Neural cell (in vitro differentiated cells): ENCODE data around the gene PRKG1. TPM values are rescaled to one million over a fixed set of nuclear protein-coding genes. Genes with fewer than 3 reads are reported as not detected.

Experiments
- H2AFZ ChIP-seq: fragments of 200-600, 300-800 bp; sonication (generic), shearing (Covaris generic); 2 replicates; pipeline ENCODE4 v1.6.0; 2014; ENCODE audit warnings: low read depth, mild to moderate bottlenecking, antibody characterized with exemption, low read length, moderate library complexity
- H3F3A ChIP-seq: fragments of 200-600 bp; shearing (Covaris generic); 2 replicates; pipeline ENCODE4 v1.6.1; 2016; ENCODE audit warnings: mild to moderate bottlenecking, moderate library complexity, mixed read lengths, antibody characterized with exemption, low read length; ENCODE audit not compliant: insufficient read depth, poor library complexity, severe bottlenecking
- H3K27ac ChIP-seq: fragments of 200-600, 300-800 bp; sonication (generic), shearing (Covaris generic); 2 replicates; pipeline ENCODE4 v1.5.1; 2014; ENCODE audit warnings: mild to moderate bottlenecking, low read length, moderate library complexity
- H3K27me3 ChIP-seq: fragments of 300-800, 200-600 bp; sonication (generic), shearing (Covaris generic); 2 replicates; pipeline ENCODE4 v1.6.0; 2014; ENCODE audit warnings: mild to moderate bottlenecking, low read depth, low read length, moderate library complexity; ENCODE audit not compliant: insufficient read depth
- H3K36me3 ChIP-seq: fragments of 300-800, 200-600 bp; sonication (generic), shearing (Covaris generic); 2 replicates; pipeline ENCODE4 v1.5.1; 2014; ENCODE audit warnings: mild to moderate bottlenecking, antibody characterized with exemption, low read length, moderate library complexity; ENCODE audit not compliant: insufficient read depth
- H3K4me2 ChIP-seq: fragments of 300-800, 200-600 bp; sonication (generic), shearing (Covaris generic); 2 replicates; pipeline ENCODE4 v1.6.0; 2014; ENCODE audit warnings: mild to moderate bottlenecking, low read length
- H3K4me3 ChIP-seq: fragments of 300-800, 200-600 bp; sonication (generic), shearing (Covaris generic); 2 replicates; pipeline ENCODE4 v1.5.1; 2014; ENCODE audit warnings: mild to moderate bottlenecking, low read length, moderate library complexity
- H3K79me2 ChIP-seq: fragments of 200-600 bp; shearing (Covaris generic); replicated peaks from 2 replicates; pipeline ENCODE4 v1.6.0; 2014; ENCODE audit warnings: mild to moderate bottlenecking, low read length, moderate library complexity; ENCODE audit not compliant: insufficient read depth
- H3K9ac ChIP-seq: fragments of 300-800, 200-600 bp; sonication (generic), shearing (Covaris generic); 2 replicates; pipeline ENCODE4 v1.6.1; 2016; ENCODE audit warnings: mild to moderate bottlenecking, low read length, mixed read lengths
- H3K9me2 ChIP-seq: fragments of 200-600 bp; shearing (Covaris generic); 2 replicates; pipeline ENCODE4 v1.6.1; 2016; ENCODE audit warnings: mild to moderate bottlenecking, low read length, mixed read lengths; ENCODE audit not compliant: insufficient read depth
- H3K9me3 ChIP-seq: fragments of 200-600, 300-800 bp; sonication (generic), shearing (Covaris generic); 2 replicates; pipeline ENCODE4 v1.6.1; 2016; ENCODE audit warnings: mild to moderate bottlenecking, mixed run types, low read length, moderate library complexity, mixed read lengths
- H4K20me1 ChIP-seq: fragments of 200-600 bp; shearing (Covaris generic); 2 replicates; pipeline ENCODE4 v1.6.1; 2016; ENCODE audit warnings: mild to moderate bottlenecking, mixed run types; ENCODE audit not compliant: insufficient read depth
- CTCF ChIP-seq: fragments of 450-650 bp; IDR thresholded peaks from 2 replicates; pipeline ENCODE4 v1.5.1; 2014; ENCODE audit warnings: antibody characterized with exemption, mild to moderate bottlenecking, moderate library complexity; ENCODE audit not compliant: poor library complexity, severe bottlenecking
- EP300 ChIP-seq: fragments of 450-650 bp; conservative IDR thresholded peaks from 2 replicates; pipeline ENCODE4 v1.6.1; 2014; ENCODE audit warnings: antibody characterized with exemption, mild to moderate bottlenecking, moderate library complexity; ENCODE audit not compliant: poor library complexity, severe bottlenecking
- EZH2 ChIP-seq: fragments of 200-600, 300-800 bp; shearing (Covaris generic), sonication (generic); IDR thresholded peaks from 2 replicates; pipeline ENCODE4 v1.6.1; 2014; ENCODE audit warnings: antibody characterized with exemption, low read length, borderline replicate concordance, mild to moderate bottlenecking; ENCODE audit not compliant: insufficient read depth, poor library complexity, severe bottlenecking
- MXI1 ChIP-seq: fragments of 450-650 bp; conservative IDR thresholded peaks from 2 replicates; pipeline ENCODE4 v1.6.1; 2014; ENCODE audit warnings: antibody characterized with exemption, mild to moderate bottlenecking; ENCODE audit not compliant: poor library complexity, severe bottlenecking
- POLR2AphosphoS5 ChIP-seq: IDR thresholded peaks from 2 replicates; pipeline ENCODE4 v1.6.1; 2012
- RAD21 ChIP-seq: fragments of 450-650 bp; conservative IDR thresholded peaks from 2 replicates; pipeline ENCODE4 v1.6.1; 2014; ENCODE audit warnings: antibody characterized with exemption, mild to moderate bottlenecking, moderate library complexity
- REST ChIP-seq: IDR thresholded peaks from 2 replicates; pipeline ENCODE4 v1.6.1; 2012; ENCODE audit warnings: borderline replicate concordance
- SMC3 ChIP-seq: fragments of 450-650 bp; conservative IDR thresholded peaks from 2 replicates; pipeline ENCODE4 v1.6.1; 2014; ENCODE audit warnings: antibody characterized with exemption, mild to moderate bottlenecking, moderate library complexity; ENCODE audit not compliant: poor library complexity
- TAF1 ChIP-seq: IDR thresholded peaks from 2 replicates; pipeline ENCODE4 v1.6.1; 2012; ENCODE audit warnings: low read depth
- polyA plus RNA-seq: library from polyadenylated mRNA; depleted of rRNA; stranded (reverse); fragments of >200 nt; gene quantifications from 2 replicates; pipeline ENCODE4 v1.2.3, GENCODE V29; 2014

PRKG1 gene
- polyA plus RNA-seq, 1 donor from 2014 or later, result 2.2 TPM

GRCh38 chr10:51048792-51049191 is 25.5 kb upstream of the PRKG1 start:
- Histone ChIP-seq H3K4me2 (no peak overlapping the region), H3K27ac (no peak overlapping the region), H2AFZ (no peak overlapping the region), H3K79me2 (no peaks in the 10 kb centered on the region), H3F3A (no peaks in the 10 kb centered on the region), H3K36me3 (no peaks in the 10 kb centered on the region), H3K27me3 (no peaks in the 10 kb centered on the region), H4K20me1 (no peaks in the 10 kb centered on the region), H3K4me3 (no peak overlapping the region), H3K9me2 (no peaks in the 10 kb centered on the region), H3K9me3 (no peaks in the 10 kb centered on the region), H3K9ac (no peak overlapping the region)
- no peak for TF ChIP-seq RAD21
- TF ChIP-seq EZH2, result no peak
- no peak for TF ChIP-seq CTCF
- no peak for TF ChIP-seq TAF1
- TF ChIP-seq EP300, result no peak
- TF ChIP-seq SMC3, result no peak
- TF ChIP-seq REST, result no peak
- TF ChIP-seq POLR2AphosphoS5, result no peak
- no peak for TF ChIP-seq MXI1

- Histone ChIP-seq H3K4me2 (no peak overlapping the region), H3K27ac (no peak overlapping the region), H3K9me3 (no peaks in the 10 kb centered on the region), H3F3A (no peaks in the 10 kb centered on the region), H4K20me1 (no peaks in the 10 kb centered on the region), H3K9me2 (no peaks in the 10 kb centered on the region), H3K27me3 (no peaks in the 10 kb centered on the region), H2AFZ (no peak overlapping the region), H3K4me3 (no peak overlapping the region), H3K9ac (no peak overlapping the region), H3K79me2 (no peaks in the 10 kb centered on the region), H3K36me3 (no peaks in the 10 kb centered on the region)
- TF ChIP-seq TAF1 (no peak), EP300 (no peak), REST (no peak), RAD21 (no peak), MXI1 (no peak), SMC3 (no peak), EZH2 (no peak)
Observed at GRCh38 chr10:51052163-51052562, 22.1 kb upstream of the PRKG1 start.
